GM10266 (cell line): ENCODE data around the gene PRKCH.
"Not testable (repeated sequence)": the region's sequence is repeated elsewhere in the genome, so short reads cannot be mapped to it uniquely, and the experiment has no call there.

Experiments
- DNase-seq: peaks from one replicate; pipeline ENCODE4 v3.0.0; 2012; ENCODE audit errors: extremely low spot score
- CTCF ChIP-seq: IDR thresholded peaks from 2 replicates; pipeline ENCODE4 v1.5.1; 2012; ENCODE audit warnings: mild to moderate bottlenecking, low read depth; ENCODE audit not compliant: control insufficient read depth, insufficient read depth; ENCODE audit errors: missing control alignments

Gene PRKCH

GRCh38 chr14:61527325-61528100 is 206.1 kb downstream of the PRKCH start:
- no peak for DNase-seq
- TF ChIP-seq CTCF: no peak

GRCh38 chr14:61528591-61529021 is 207.2 kb downstream of the PRKCH start:
- DNase-seq: no peak
- no peak for TF ChIP-seq CTCF

GRCh38 chr14:61529360-61529759 is 208.0 kb downstream of the PRKCH start:
- not testable (repeated sequence) for DNase-seq

GRCh38 chr14:61530296-61530695 is 208.9 kb downstream of the PRKCH start:
- DNase-seq: no peak
- TF ChIP-seq CTCF: no peak

GRCh38 chr14:61530896-61531295 is 209.5 kb downstream of the PRKCH start:
- DNase-seq: no peak
- no peak for TF ChIP-seq CTCF

GRCh38 chr14:61531465-61532122 is 210.2 kb downstream of the PRKCH start:
- no peak for TF ChIP-seq CTCF
- DNase-seq: no peak

- no peak for TF ChIP-seq CTCF
- DNase-seq: no peak
These were observed 210.7 kb downstream of the PRKCH start for GRCh38 chr14:61532123-61532505.
